ENCODE measurements around the gene ZNF839.
"Not testable (repeated sequence)": the region's sequence is repeated elsewhere in the genome, so short reads cannot be mapped to it uniquely, and the experiment has no call there.

Gene ZNF839

GRCh38 chr14:102321456-102322422 is 2.2 kb downstream of the ZNF839 start:
- no peak overlapping the region for H3K27ac ChIP-seq (ENCODE audit: poor library complexity, severe bottlenecking)
- H3K36me3 ChIP-seq (ENCODE audit: low read depth), result peaks cover 10% of the 10 kb centered on the region; the same call in 1 of the 2 replicates
- H3K4me3 ChIP-seq (ENCODE audit: severe bottlenecking), result no peak overlapping the region
- H3K4me1 ChIP-seq (ENCODE audit: insufficient read depth, poor library complexity, severe bottlenecking), result peaks cover 15% of the 10 kb centered on the region
- no peak for ATAC-seq (ENCODE audit: low read depth)
- no peaks in the 10 kb centered on the region for H3K9me3 ChIP-seq (ENCODE audit: severe bottlenecking)
- DNase-seq (ENCODE audit: low spot score), result no peak
- TF ChIP-seq, protein P1, sequence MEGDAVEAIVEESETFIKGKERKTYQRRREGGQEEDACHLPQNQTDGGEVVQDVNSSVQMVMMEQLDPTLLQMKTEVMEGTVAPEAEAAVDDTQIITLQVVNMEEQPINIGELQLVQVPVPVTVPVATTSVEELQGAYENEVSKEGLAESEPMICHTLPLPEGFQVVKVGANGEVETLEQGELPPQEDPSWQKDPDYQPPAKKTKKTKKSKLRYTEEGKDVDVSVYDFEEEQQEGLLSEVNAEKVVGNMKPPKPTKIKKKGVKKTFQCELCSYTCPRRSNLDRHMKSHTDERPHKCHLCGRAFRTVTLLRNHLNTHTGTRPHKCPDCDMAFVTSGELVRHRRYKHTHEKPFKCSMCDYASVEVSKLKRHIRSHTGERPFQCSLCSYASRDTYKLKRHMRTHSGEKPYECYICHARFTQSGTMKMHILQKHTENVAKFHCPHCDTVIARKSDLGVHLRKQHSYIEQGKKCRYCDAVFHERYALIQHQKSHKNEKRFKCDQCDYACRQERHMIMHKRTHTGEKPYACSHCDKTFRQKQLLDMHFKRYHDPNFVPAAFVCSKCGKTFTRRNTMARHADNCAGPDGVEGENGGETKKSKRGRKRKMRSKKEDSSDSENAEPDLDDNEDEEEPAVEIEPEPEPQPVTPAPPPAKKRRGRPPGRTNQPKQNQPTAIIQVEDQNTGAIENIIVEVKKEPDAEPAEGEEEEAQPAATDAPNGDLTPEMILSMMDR (IDR thresholded peaks at IDR 0.05; ENCODE audit: poor library complexity, severe bottlenecking), result no peak
- H3K27me3 ChIP-seq (ENCODE audit: insufficient read depth, poor library complexity, severe bottlenecking), result no peaks in the 10 kb centered on the region

DNA sequence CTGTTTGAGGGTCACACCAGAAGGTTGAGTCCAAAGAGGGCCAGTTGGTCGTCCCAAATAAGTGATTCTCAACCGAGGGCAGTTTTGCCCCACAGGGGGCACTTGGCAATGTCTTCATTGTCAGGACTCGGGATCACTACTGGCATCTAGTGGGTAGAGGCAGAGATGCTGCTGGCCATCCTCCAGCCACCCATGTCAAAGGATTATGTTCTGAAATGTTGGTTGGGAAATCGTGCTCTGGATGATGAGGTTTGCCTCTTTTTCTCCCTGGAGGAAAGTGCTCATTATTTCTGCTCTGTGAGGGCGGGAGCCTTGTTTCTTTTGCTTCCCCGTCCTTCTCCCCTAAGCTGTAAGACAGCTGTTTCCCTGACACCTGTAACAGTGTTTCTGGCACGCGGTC is 3.6 kb downstream of the ZNF839 start:
- ATAC-seq (ENCODE audit: low read depth) (peak; percentile 65), DNase-seq (ENCODE audit: low spot score) (no peak)
- TF ChIP-seq, protein P1 (IDR thresholded peaks at IDR 0.05; ENCODE audit: poor library complexity, severe bottlenecking), result peak; percentile 93
- Histone ChIP-seq H3K27ac (ENCODE audit: poor library complexity, severe bottlenecking) (no peak overlapping the region), H3K9me3 (ENCODE audit: severe bottlenecking) (no peaks in the 10 kb centered on the region), H3K27me3 (ENCODE audit: insufficient read depth, poor library complexity, severe bottlenecking) (no peaks in the 10 kb centered on the region), H3K4me1 (ENCODE audit: insufficient read depth, poor library complexity, severe bottlenecking) (peaks cover 9% of the 10 kb centered on the region), H3K4me3 (ENCODE audit: severe bottlenecking) (no peak overlapping the region), H3K36me3 (ENCODE audit: low read depth) (peaks cover 10% of the 10 kb centered on the region; the same call in 1 of the 2 replicates)

- TF ChIP-seq, protein P1 (IDR thresholded peaks at IDR 0.05; ENCODE audit: poor library complexity, severe bottlenecking), result no peak
- no peak for ATAC-seq (ENCODE audit: low read depth)
- H3K27ac ChIP-seq (ENCODE audit: poor library complexity, severe bottlenecking), result no peak overlapping the region
- H3K36me3 ChIP-seq (ENCODE audit: low read depth), result peaks cover 17% of the 10 kb centered on the region; the same call in 1 of the 2 replicates
- H3K27me3 ChIP-seq (ENCODE audit: insufficient read depth, poor library complexity, severe bottlenecking), result no peaks in the 10 kb centered on the region
- H3K9me3 ChIP-seq (ENCODE audit: severe bottlenecking), result no peaks in the 10 kb centered on the region
- DNase-seq (ENCODE audit: low spot score), result no peak
- H3K4me1 ChIP-seq (ENCODE audit: insufficient read depth, poor library complexity, severe bottlenecking), result peaks cover 3% of the 10 kb centered on the region
- no peak overlapping the region for H3K4me3 ChIP-seq (ENCODE audit: severe bottlenecking)
These were observed 6.3 kb downstream of the ZNF839 start for GRCh38 chr14:102325791-102326345.

DNA sequence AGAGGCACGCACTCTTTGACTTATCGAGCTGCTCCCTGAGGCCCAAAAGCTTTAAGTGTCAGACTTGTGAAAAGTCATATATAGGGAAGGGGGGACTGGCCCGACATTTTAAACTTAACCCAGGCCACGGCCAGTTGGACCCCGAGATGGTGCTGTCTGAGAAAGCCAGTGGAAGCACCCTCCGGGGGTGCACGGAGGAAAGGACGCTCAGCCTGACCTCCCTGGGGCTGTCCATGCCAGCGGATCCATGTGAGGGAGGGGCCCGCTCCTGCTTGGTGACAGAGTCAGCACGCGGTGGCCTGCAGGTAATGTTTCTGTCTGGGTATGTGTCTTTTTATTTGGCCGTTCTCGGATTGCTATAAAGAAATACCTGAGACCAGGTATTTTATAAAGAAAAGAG is 7.0 kb downstream of the ZNF839 start:
- Histone ChIP-seq H3K9me3 (ENCODE audit: severe bottlenecking) (no peaks in the 10 kb centered on the region), H3K27me3 (ENCODE audit: insufficient read depth, poor library complexity, severe bottlenecking) (no peaks in the 10 kb centered on the region), H3K27ac (ENCODE audit: poor library complexity, severe bottlenecking) (no peak overlapping the region), H3K4me1 (ENCODE audit: insufficient read depth, poor library complexity, severe bottlenecking) (peaks cover 3% of the 10 kb centered on the region), H3K4me3 (ENCODE audit: severe bottlenecking) (no peak overlapping the region), H3K36me3 (ENCODE audit: low read depth) (peaks cover 24% of the 10 kb centered on the region; the same call in 1 of the 2 replicates)
- TF ChIP-seq, protein P1 (IDR thresholded peaks at IDR 0.05; ENCODE audit: poor library complexity, severe bottlenecking), result no peak
- ATAC-seq (ENCODE audit: low read depth), result no peak
- no peak for DNase-seq (ENCODE audit: low spot score)

- H3K9me3 ChIP-seq (ENCODE audit: severe bottlenecking); ATAC-seq (ENCODE audit: low read depth); H3K4me1 ChIP-seq (ENCODE audit: insufficient read depth, poor library complexity, severe bottlenecking); H3K27me3 ChIP-seq (ENCODE audit: insufficient read depth, poor library complexity, severe bottlenecking); H3K27ac ChIP-seq (ENCODE audit: poor library complexity, severe bottlenecking); H3K4me3 ChIP-seq (ENCODE audit: severe bottlenecking); DNase-seq (ENCODE audit: low spot score): not testable (repeated sequence)
- peaks cover 37% of the 10 kb centered on the region for H3K36me3 ChIP-seq (ENCODE audit: low read depth)
These were observed 9.8 kb downstream of the ZNF839 start for GRCh38 chr14:102329381-102329780.
